Uterus (tissue), 4 donors: ENCODE results near the gene ALDH1A3. TPM values are rescaled to one million over a fixed set of nuclear protein-coding genes. Genes with fewer than 3 reads are reported as not detected.

Experiments used
- DNase-seq, 2 donors: peaks; one replicate each; pipeline ENCODE4 v3.0.0-alpha.2; 2019 to 2020
- H3K27ac ChIP-seq, 2 donors: fragments of 200-600 bp; sonication (generic); 1 replicate in 1 of 2; 2 replicates in 1 of 2; pipeline ENCODE4 v1.5.1; 2016 to 2018
- H3K27me3 ChIP-seq, 2 donors: fragments of 200-600 bp; sonication (generic); one replicate each; pipeline ENCODE4 v1.5.1; 2018 to 2019; ENCODE audit warnings: control low read depth in 1 of 2
- H3K36me3 ChIP-seq, 2 donors: fragments of 200-600 bp; sonication (generic); one replicate each; pipeline ENCODE4 v1.5.1; 2019; ENCODE audit warnings: control low read depth in 1 of 2
- H3K4me1 ChIP-seq, 2 donors: fragments of 200-600 bp; sonication (generic); one replicate each; pipeline ENCODE4 v1.5.1; 2018 to 2019; ENCODE audit warnings: control low read depth in 1 of 2
- H3K4me3 ChIP-seq, 2 donors: fragments of 200-600 bp; sonication (generic); 1 replicate in 1 of 2; 2 replicates in 1 of 2; pipeline ENCODE4 v1.5.1; 2018 to 2019; ENCODE audit warnings: mild to moderate bottlenecking in 1 of 2
- H3K9me3 ChIP-seq, 2 donors: fragments of 200-600 bp; sonication (generic); one replicate each; pipeline ENCODE4 v1.5.1; 2019; ENCODE audit warnings: control low read depth in 1 of 2
- POLR2A ChIP-seq, 2 donors: fragments of 450-650 bp; IDR thresholded peaks; one replicate each; pipeline ENCODE4 v1.6.1; 2016; ENCODE audit warnings: antibody characterized with exemption in 2 of 2, mild to moderate bottlenecking in 1 of 2, moderate library complexity in 1 of 2
- intact Hi-C: fragments of 100-400 bp; cut with DNase I; formaldehyde crosslinking; loops from one replicate; pipeline ENCODE4 v1.15.1; 2023; ENCODE audit warnings: low total_unique reads
- total RNA-seq, 4 donors: library from RNA; depleted of rRNA in 3 of 4; stranded (reverse); fragments of >200 nt in 3 of 4; gene quantifications; one replicate each; pipeline versions ENCODE4 v1.1.0 to v1.2.4, GENCODE V29; 2014 to 2023
- TF ChIP-seq, protein P1 (sequence below), 4 experiments: fragments of 200-600 bp in 2 of 4; fragments of 450-650 bp in 2 of 4; sonication (generic) in 2 of 4; IDR thresholded peaks; one replicate each; pipeline ENCODE4 v1.5.1; 2016 to 2019; ENCODE audit warnings: antibody characterized with exemption in 4 of 4, mild to moderate bottlenecking in 2 of 4, moderate library complexity in 1 of 4
- donor health status: DM: yes; HTN: yes; CAD: no.

The ALDH1A3 gene
- total RNA-seq, 4 donors from 2014 or later, result 15.6 to 55.2 (median 26.4) TPM

DNA sequence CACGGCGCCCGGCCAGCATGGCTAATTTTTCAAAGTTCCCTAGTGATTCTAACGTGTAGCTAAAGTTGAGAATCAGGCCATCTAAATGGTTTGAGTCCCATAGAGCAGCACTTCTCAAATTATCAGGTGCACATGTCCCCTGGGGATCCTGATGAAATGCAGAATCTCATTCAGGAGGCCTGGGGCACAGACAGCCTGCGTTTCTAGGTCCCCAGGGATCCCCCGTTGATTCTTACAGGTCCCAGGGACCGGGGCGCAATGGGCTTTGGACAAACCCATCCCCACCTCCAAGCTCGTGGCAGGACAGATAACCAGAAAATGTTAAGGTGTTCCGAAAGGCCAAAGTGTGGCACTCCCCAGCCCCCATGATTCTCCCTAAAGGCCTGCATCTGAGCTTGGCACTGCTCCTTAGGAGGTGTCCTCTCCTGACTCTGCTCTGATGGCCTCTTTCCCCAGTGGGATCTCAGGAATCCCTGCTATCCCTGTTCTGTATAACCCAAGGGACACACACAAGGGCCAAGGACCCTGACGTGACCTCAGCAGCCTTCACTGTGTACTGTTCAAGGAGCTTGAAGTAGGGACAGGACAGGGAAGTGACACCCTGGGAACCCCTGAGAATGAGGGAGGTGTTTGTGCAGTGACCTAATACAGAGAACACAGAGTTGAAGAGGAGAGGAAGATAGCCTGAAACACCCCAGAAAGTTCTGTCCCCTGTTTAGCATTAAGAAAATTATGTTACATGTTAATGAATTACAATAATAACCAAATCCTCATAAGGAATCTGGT, 47.5 kb downstream of the ALDH1A3 start:
- TF ChIP-seq, protein P1, sequence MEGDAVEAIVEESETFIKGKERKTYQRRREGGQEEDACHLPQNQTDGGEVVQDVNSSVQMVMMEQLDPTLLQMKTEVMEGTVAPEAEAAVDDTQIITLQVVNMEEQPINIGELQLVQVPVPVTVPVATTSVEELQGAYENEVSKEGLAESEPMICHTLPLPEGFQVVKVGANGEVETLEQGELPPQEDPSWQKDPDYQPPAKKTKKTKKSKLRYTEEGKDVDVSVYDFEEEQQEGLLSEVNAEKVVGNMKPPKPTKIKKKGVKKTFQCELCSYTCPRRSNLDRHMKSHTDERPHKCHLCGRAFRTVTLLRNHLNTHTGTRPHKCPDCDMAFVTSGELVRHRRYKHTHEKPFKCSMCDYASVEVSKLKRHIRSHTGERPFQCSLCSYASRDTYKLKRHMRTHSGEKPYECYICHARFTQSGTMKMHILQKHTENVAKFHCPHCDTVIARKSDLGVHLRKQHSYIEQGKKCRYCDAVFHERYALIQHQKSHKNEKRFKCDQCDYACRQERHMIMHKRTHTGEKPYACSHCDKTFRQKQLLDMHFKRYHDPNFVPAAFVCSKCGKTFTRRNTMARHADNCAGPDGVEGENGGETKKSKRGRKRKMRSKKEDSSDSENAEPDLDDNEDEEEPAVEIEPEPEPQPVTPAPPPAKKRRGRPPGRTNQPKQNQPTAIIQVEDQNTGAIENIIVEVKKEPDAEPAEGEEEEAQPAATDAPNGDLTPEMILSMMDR (IDR thresholded peaks at IDR 0.05), result no peak
- intact Hi-C loops, result no loop called here
- Histone ChIP-seq H3K27me3 (no peaks in the 10 kb centered on the region), H3K9me3 (no peaks in the 10 kb centered on the region), H3K4me1 (no peaks in the 10 kb centered on the region), H3K27ac (no peak overlapping the region), H3K4me3 (no peak overlapping the region), H3K36me3 (no peaks in the 10 kb centered on the region)
- DNase-seq, result no peak

DNA sequence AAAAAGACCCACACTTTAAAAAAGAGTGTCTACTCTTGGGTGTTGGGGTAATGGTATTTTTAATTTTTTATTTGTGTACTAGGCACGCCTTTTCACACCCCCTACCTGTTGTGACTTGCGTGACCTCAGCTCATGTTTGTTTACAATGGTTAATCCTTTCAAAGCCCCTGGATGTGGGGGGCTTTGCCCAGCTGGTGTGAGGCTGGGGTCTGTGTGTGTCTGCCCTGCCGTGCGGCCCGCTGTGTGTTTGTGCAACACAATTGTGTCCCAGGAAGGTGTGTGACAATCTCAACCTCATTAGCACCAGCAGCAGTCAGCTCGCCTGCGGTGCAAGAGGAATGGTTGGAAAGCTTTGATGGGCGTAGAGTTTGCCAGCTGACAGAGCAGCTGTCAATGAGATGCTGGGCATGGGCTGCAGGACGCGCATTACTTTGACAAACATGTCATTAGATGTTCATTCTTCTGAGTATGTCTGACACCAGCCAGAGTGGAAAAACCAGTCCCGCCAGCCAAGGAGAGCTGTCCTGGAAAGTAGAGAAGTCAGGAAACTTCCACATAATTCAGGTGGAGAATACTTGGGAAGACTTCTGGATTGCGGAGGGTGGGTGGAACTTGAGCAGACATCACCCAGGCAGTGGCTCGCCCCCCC, 49.1 kb downstream of the ALDH1A3 start:
- Histone ChIP-seq H3K27me3 (no peaks in the 10 kb centered on the region), H3K4me3 (no peak overlapping the region), H3K36me3 (no peaks in the 10 kb centered on the region), H3K4me1 (no peaks in the 10 kb centered on the region), H3K27ac (no peak overlapping the region), H3K9me3 (no peaks in the 10 kb centered on the region)
- DNase-seq, result no peak
- intact Hi-C loops, result no loop called here
- no peak for TF ChIP-seq POLR2A (IDR thresholded peaks at IDR 0.05)
- TF ChIP-seq, protein P1 (IDR thresholded peaks at IDR 0.05), result no peak

DNA sequence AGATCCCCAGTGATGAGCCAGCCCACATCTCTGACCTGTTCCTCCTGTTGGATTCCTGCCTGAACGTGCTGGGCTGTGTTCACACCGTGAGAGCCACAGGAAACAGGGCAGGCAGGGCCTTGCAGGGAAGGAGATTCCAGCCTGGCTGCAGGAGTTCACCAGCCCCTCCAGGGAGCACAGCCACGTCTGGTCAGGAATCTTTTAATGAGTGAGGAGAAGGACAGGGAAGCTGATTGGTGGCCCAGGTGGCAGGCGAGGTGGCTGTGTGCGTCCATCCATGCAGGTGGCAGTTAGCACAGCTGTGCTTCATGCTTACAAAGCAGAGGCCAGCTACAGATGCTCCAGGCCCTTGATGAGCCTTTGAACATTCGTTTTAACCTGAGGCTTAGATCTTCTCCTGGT, 50.0 kb downstream of the ALDH1A3 start:
- DNase-seq, result no peak

DNA sequence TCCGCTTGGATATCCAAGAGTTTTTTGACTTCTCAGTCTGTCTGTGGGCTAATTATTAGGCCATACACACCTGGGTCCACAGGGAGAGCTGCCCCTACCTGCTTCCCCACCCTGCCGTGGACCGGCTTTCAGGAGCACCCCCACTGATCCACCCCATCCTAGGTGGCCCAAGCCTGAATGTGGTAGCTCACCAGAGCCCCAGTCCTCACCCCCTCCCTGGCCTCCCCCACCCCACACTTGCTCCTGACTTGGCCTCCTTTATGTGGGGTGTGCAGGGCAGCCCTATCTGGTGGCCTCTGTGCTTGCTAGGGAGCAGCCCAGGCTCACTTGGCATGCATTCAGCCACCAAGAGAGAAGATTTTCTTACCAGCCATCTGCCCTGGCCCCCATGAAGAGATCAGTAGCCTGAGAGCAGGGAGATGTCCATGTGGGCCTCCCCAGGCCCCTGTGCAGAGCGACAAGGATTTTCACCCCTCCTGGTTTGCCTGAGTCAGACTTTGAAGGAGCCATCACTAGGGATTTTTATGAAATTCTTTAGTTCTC, 50.7 kb downstream of the ALDH1A3 start:
- intact Hi-C loops, result no loop called here
- no peaks in the 10 kb centered on the region for H3K4me1 ChIP-seq
- H3K27me3 ChIP-seq, result no peaks in the 10 kb centered on the region
- no peaks in the 10 kb centered on the region for H3K36me3 ChIP-seq
- no peaks in the 10 kb centered on the region for H3K9me3 ChIP-seq
- H3K4me3 ChIP-seq, result no peak overlapping the region
- TF ChIP-seq, protein P1 (IDR thresholded peaks at IDR 0.05), result no peak
- no peak for TF ChIP-seq POLR2A (IDR thresholded peaks at IDR 0.05)
- no peak overlapping the region for H3K27ac ChIP-seq
- no peak for DNase-seq

More for the DNA sequence above, 50.0 kb downstream of the ALDH1A3 start:
- intact Hi-C loops, result no loop called here
- Histone ChIP-seq H3K4me3 (no peak overlapping the region), H3K27ac (no peak overlapping the region), H3K27me3 (no peaks in the 10 kb centered on the region), H3K9me3 (no peaks in the 10 kb centered on the region), H3K4me1 (no peaks in the 10 kb centered on the region), H3K36me3 (no peaks in the 10 kb centered on the region)
- TF ChIP-seq, protein P1 (IDR thresholded peaks at IDR 0.05), result no peak
- no peak for TF ChIP-seq POLR2A (IDR thresholded peaks at IDR 0.05)
